GM18909 (cell line): ENCODE data around the gene SDR9C7.
"Not testable (repeated sequence)": the region's sequence is repeated elsewhere in the genome, so short reads cannot be mapped to it uniquely, and the experiment has no call there.

ENCODE experiments used
- ATAC-seq: cut with Tn5 transposase; IDR thresholded peaks from one replicate; pipeline ENCODE4 v1.9.1; 2021; ENCODE audit warnings: mild to moderate bottlenecking; ENCODE audit not compliant: unreplicated experiment, poor library complexity

The SDR9C7 gene

GRCh38 chr12:56933826-56934625 is at the start of gene SDR9C7:
TSS of gene SDR9C7 (minus strand) at chr12:56934408. CDS start at chr12:56934261, 147 bp downstream.
- ATAC-seq = no peak

- no peak for ATAC-seq
These were observed 49.2 kb upstream of the SDR9C7 start for GRCh38 chr12:56983386-56983785.

GRCh38 chr12:56982578-56983236 is 48.5 kb upstream of the SDR9C7 start:
- not testable (repeated sequence) for ATAC-seq

GRCh38 chr12:56980941-56981530 is 46.8 kb upstream of the SDR9C7 start:
- no peak for ATAC-seq

- no peak for ATAC-seq
These were observed 46.1 kb upstream of the SDR9C7 start for GRCh38 chr12:56980268-56980667.

- ATAC-seq = no peak
These were observed 45.4 kb upstream of the SDR9C7 start for GRCh38 chr12:56979628-56980027.

GRCh38 chr12:56978397-56979138 is 44.4 kb upstream of the SDR9C7 start:
- ATAC-seq = no peak

- ATAC-seq = not testable (repeated sequence)
These were observed 43.2 kb upstream of the SDR9C7 start for GRCh38 chr12:56977361-56977760.

GRCh38 chr12:56974224-56974623 is 40.0 kb upstream of the SDR9C7 start:
- ATAC-seq = not testable (repeated sequence)

GRCh38 chr12:56968910-56969309 is 34.7 kb upstream of the SDR9C7 start:
- ATAC-seq = not testable (repeated sequence)

GRCh38 chr12:56965997-56966642 is 31.9 kb upstream of the SDR9C7 start:
- ATAC-seq = not testable (repeated sequence)

GRCh38 chr12:56965124-56965523 is 30.9 kb upstream of the SDR9C7 start:
- not testable (repeated sequence) for ATAC-seq

GRCh38 chr12:56963557-56963956 is 29.3 kb upstream of the SDR9C7 start:
- not testable (repeated sequence) for ATAC-seq

GRCh38 chr12:56962247-56962646 is 28.0 kb upstream of the SDR9C7 start:
- not testable (repeated sequence) for ATAC-seq

GRCh38 chr12:56958422-56958821 is 24.2 kb upstream of the SDR9C7 start:
- no peak for ATAC-seq

- ATAC-seq = no peak
These were observed 23.2 kb upstream of the SDR9C7 start, which contains the start of gene RDH16 for GRCh38 chr12:56957229-56958052. TSS of gene RDH16 (minus strand) at chr12:56957608. CDS start at chr12:56957462, 146 bp downstream.

GRCh38 chr12:56955631-56956256 is 21.5 kb upstream of the SDR9C7 start:
- ATAC-seq = no peak

GRCh38 chr12:56954958-56955355 is 20.7 kb upstream of the SDR9C7 start:
- ATAC-seq = no peak
